ENCODE data around the gene DPP7.

Gene DPP7

DNA sequence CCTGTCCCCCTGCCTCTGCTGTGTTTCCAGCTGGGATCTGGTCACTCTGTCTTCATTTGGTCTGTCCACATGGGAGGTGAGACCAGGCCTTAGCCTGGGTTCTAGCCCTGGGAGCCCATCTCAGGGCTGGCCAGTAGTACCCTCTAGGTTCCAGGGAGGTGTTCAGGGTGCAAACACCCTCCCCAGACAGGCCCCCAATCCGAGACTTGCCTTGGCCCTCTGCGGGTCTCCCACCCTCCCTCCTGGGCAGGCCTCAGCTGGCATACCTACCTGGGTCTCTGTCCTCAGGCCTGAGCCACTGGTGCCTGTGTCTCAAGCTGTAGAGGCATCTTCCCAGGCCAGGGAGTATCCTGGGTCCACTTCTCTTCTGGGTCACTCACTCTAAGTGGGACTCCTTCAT, 43.3 kb downstream of the DPP7 start:
- no peak for TF ChIP-seq CTCF (IDR thresholded peaks at IDR 0.05; ENCODE audit: borderline replicate concordance, insufficient read depth, low read depth, low read length)
- peak overlapping the region; percentile 67 for H3K4me3 ChIP-seq (ENCODE audit: low read depth, low read length)

DNA sequence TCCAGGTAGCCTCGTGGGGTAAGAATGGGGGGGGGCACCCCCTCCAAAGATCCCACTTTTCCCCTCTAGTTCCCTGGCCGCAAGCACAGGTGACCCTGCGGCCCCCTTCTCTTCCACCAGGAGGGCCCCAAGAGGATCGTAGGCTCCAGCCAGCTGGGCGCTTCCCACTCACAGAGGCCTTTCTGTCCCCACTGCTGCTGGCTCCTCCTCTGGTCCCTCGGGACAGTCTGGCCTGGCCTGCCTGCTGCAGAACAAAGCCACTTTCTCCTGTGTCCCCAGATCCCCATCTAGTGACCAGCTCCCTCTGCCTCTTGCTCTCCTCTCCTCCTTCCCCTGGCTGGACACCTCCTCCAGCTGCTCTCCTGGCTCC, 43.6 kb downstream of the DPP7 start:
- peak overlapping the region; percentile 67 for H3K4me3 ChIP-seq (ENCODE audit: low read depth, low read length)
- TF ChIP-seq CTCF (IDR thresholded peaks at IDR 0.05; ENCODE audit: borderline replicate concordance, insufficient read depth, low read depth, low read length) = no peak

DNA sequence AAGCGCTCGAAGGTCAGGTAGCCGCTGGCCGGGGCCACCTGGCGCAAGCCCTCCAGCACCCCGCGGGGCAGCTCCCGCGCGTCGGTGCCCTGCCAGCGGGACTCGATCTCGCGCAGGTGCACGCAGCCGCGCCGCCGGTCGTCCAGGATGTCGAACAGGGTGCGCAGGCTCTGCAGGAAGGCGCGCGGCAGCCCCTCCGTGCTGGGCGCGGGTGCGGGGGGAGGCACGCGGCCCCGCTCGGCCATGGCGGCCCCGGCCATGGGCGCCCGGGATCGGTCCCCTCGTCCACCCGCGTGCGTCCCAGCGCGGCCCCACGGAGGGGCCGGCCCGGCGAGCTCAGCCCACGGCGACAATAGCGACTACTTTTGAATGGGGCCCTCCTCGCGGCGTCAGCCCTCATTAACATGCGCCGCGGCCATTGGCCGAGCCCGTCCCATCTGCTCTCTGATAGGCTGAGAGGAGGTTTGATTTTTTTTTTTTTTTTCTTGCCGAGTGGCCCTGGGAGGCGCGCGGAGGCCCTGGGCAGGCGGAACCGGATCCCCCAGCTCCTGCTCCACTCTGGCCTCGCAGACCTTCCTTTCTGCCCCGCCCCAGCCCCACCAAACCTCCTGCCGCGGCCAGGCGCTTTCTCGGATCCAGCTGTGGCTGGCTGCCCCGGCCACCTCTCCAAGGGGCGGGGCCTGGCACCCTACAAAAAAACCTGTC, 44.2 kb downstream of the DPP7 start, which contains the start of gene SAPCD2:
Gene SAPCD2, minus strand, starts transcription at position 357 of the 705 bp plus-strand sequence. Its CDS starts 97 bp downstream, at position 260.
- TF ChIP-seq CTCF (IDR thresholded peaks at IDR 0.05; ENCODE audit: borderline replicate concordance, insufficient read depth, low read depth, low read length) = no peak
- H3K4me3 ChIP-seq (ENCODE audit: low read depth, low read length) = peak within 1 kb of the TSS; percentile 67

DNA sequence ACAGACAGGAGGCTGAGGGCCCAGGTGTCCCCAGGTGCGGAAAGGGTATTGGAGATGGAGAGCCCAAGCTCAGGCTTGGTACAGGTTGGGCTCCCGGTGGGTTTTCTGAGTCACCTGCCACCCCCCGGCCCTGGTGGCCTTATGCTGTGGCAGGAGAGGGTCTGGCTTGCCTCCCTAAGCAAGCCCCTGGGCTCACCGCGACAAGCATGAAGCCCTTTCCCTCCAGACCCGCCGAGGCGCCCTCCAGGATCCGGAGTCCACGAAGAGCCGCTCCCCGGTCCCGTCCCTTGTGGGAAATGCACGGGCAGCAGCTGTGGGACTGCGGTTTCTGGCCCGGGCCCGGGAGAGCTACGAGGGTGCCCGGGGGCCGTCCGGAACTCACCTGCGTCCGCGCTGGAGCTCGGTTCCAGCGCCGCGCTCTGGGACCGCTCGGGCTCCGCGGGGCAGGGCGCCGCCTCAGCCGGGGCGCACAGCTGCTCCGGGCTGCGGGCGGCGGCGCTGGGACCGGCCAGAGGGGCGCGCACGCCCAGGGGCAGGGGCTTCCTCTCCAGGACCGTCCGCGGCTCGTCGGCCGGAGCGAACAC, 44.9 kb downstream of the DPP7 start:
- H3K4me3 ChIP-seq (ENCODE audit: low read depth, low read length) = peak overlapping the region; percentile 67
- TF ChIP-seq CTCF (IDR thresholded peaks at IDR 0.05; ENCODE audit: borderline replicate concordance, insufficient read depth, low read depth, low read length) = no peak

DNA sequence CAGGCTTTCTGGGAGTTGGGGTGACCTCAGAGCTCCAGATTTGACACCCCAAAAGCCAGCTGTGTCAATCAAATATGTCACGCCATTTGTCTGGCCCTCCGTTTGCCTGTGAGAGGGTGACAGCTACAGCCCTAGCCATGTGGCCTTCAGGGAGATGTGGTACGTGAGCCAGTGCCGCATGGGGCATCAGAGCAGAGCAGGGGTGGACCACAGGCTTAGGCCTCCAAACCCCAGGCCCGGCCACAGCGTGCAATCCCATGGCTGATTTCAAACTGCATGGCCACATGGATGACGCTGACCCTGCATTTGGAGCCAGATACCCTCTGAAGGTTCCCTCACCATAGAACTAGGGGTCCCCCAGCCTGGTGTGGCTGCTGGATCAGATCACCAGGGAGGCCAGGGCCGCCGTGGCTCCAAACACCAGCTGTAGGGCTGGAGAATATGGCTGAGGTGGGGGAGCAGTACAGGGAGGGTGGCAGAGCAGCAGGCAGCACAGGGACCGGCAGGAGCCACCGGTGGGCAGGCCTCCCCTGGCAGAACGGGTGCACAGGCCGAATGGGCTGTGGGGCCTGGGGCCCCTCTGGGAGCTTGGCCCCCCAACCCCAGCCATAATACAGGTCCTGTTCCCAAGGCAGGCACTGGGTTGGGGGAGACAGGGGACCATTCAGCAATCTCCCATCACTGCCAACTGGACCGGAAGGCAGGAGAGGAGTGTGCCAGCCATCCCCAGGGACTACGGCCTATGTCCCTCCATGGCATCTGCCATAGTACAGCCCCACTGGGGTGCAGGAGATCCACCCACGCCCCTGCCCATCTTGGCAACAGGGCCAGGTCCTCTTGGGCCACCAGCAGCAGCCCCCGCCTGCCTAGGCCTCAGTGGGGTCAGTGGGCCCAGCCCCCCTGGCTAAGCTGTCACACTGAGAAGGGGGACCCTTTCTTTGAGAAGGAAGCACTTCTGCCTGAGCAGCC, 45.7 kb downstream of the DPP7 start:
- TF ChIP-seq CTCF (IDR thresholded peaks at IDR 0.05; ENCODE audit: borderline replicate concordance, insufficient read depth, low read depth, low read length) = no peak

GRCh38 chr9:137067860-137068538, 46.5 kb downstream of the DPP7 start:
- TF ChIP-seq CTCF (IDR thresholded peaks at IDR 0.05; ENCODE audit: borderline replicate concordance, insufficient read depth, low read depth, low read length) = peak; percentile 88
- H3K4me3 ChIP-seq (ENCODE audit: low read depth, low read length) = no peak overlapping the region

More for the DNA sequence above, 45.7 kb downstream of the DPP7 start:
- H3K4me3 ChIP-seq (ENCODE audit: low read depth, low read length) = peak overlapping the region; percentile 67
